HepG2 (cell line): ENCODE results near the gene CHST11. TPM values are rescaled to one million over a fixed set of nuclear protein-coding genes. Genes with fewer than 3 reads are reported as not detected.

Experiments
- ATAC-seq: fragments of 200-7000 bp; cut with Tn5 transposase; 3 replicates; pipeline ENCODE4 v1.9.1; 2020; ENCODE audit warnings: mild to moderate bottlenecking, moderate library complexity
- BruUV-seq: library from RNA; stranded (reverse); fragments of 400-500 nt; replicated peaks from 2 replicates; lab custom pipeline; 2021; lab: Mats Ljungman, UMichigan
- CTCF ChIA-PET: fragments of 300-600 bp; formaldehyde crosslinking; extraction: SDS; loops from one replicate; lab custom pipeline; 2021; ENCODE audit warnings: low total read pairs, inconsistent platforms, low intra/inter-chr PET ratio; lab: Yijun Ruan, JAX
- POLR2A ChIA-PET: fragments of 350-600 bp; sonication (Branson Sonifier 250); formaldehyde crosslinking; loops from one replicate; lab custom pipeline; 2020; ENCODE audit warnings: antibody characterized with exemption, inconsistent platforms; lab: Yijun Ruan, JAX
- DNase-seq: peaks from one replicate; pipeline ENCODE4 v3.0.0-alpha.2; 2015; ENCODE audit warnings: low spot score
- FAIRE-seq: peaks from 3 replicates; lab custom pipeline; 2011; peaks lifted over from hg19 to GRCh38; lab: Jason Lieb, UNC
- H2AFZ ChIP-seq: one replicate; pipeline ENCODE4 v1.6.1; 2011; ENCODE audit warnings: low read length, inconsistent platforms
- H3K27ac ChIP-seq: fragments of 300-600 bp; 3 replicates; pipeline ENCODE4 v1.8.0; 2011; ENCODE audit warnings: mixed run types, mild to moderate bottlenecking, mixed read lengths, low read length, inconsistent platforms; ENCODE audit not compliant: insufficient read depth; ENCODE audit errors: extremely low read length
- H3K27me3 ChIP-seq, 2 experiments: fragments of 200-600 bp in 1 of 2; 2 replicates in 1 of 2; 3 replicates in 1 of 2; pipeline versions ENCODE4 v1.6.0 to v1.8.0; 2011; ENCODE audit warnings: low read length in 2 of 2, mild to moderate bottlenecking in 2 of 2, moderate library complexity in 2 of 2, inconsistent platforms in 1 of 2; ENCODE audit not compliant: insufficient read depth in 2 of 2, control insufficient read depth in 1 of 2
- H3K36me3 ChIP-seq, 2 experiments: fragments of 200-600 bp in 1 of 2; replicated peaks in 1 of 2; 2 replicates in 1 of 2; 3 replicates in 1 of 2; pipeline versions ENCODE4 v1.5.1 to v1.8.0; 2011; ENCODE audit warnings: low read length in 2 of 2, inconsistent platforms in 1 of 2; ENCODE audit not compliant: insufficient read depth in 2 of 2, control insufficient read depth in 1 of 2
- H3K4me1 ChIP-seq: 2 replicates; pipeline ENCODE4 v1.5.1; 2012; ENCODE audit warnings: low read length, inconsistent platforms; ENCODE audit not compliant: insufficient read depth
- H3K4me2 ChIP-seq: 2 replicates; pipeline ENCODE4 v1.6.0; 2011; ENCODE audit warnings: low read depth, low read length, inconsistent platforms
- H3K4me3 ChIP-seq, 3 experiments: fragments of 200-600 bp in 1 of 3; sonication (generic), shearing (Covaris generic) in 1 of 3; replicated peaks in 1 of 3; 2 replicates each; pipeline ENCODE4 v1.5.1; 2011 to 2016; ENCODE audit warnings: low read length in 3 of 3, inconsistent platforms in 2 of 3, low read depth in 2 of 3, mild to moderate bottlenecking in 2 of 3, control low read depth in 1 of 3, mixed read lengths in 1 of 3; ENCODE audit not compliant: insufficient read depth in 1 of 3
- H3K79me2 ChIP-seq: one replicate; pipeline ENCODE4 v1.6.1; 2011; ENCODE audit warnings: low read length, inconsistent platforms; ENCODE audit not compliant: insufficient read depth
- H3K9ac ChIP-seq: 2 replicates; pipeline ENCODE4 v1.6.0; 2011; ENCODE audit warnings: mild to moderate bottlenecking, low read depth, low read length, inconsistent platforms; ENCODE audit not compliant: insufficient read depth
- H3K9me3 ChIP-seq: 2 replicates; pipeline ENCODE4 v1.5.1; 2012; ENCODE audit warnings: mild to moderate bottlenecking, low read length
- H4K20me1 ChIP-seq: 2 replicates; pipeline ENCODE4 v1.6.0; 2011; ENCODE audit warnings: inconsistent platforms, mild to moderate bottlenecking, low read length, moderate library complexity; ENCODE audit not compliant: insufficient read depth
- MAFF ChIP-seq: IDR thresholded peaks from 2 replicates; pipeline ENCODE4 v1.6.1; 2011; ENCODE audit warnings: low read depth, low read length, improper control_type of control experiment
- MAFK ChIP-seq, 2 experiments: IDR thresholded peaks in 1 of 2; conservative IDR thresholded peaks in 1 of 2; 2 replicates each; pipeline ENCODE4 v1.6.1; 2011; ENCODE audit warnings: improper control_type of control experiment in 2 of 2, low read length in 2 of 2
- TBP ChIP-seq: sonication (generic); formaldehyde crosslinking; IDR thresholded peaks from 2 replicates; pipeline ENCODE4 v1.5.0; 2020; ENCODE audit warnings: missing genetic modification reagents
- ZFYVE20 ChIP-seq: sonication (generic); formaldehyde crosslinking; IDR thresholded peaks from 2 replicates; pipeline ENCODE4 v1.8.0; 2023; ENCODE audit warnings: low read depth, mild to moderate bottlenecking, moderate library complexity, missing genetic modification reagents, borderline replicate concordance
- WGBS: methylation state at CpG from one replicate; pipeline ENCODE4 v1.1.6; 2017; ENCODE audit warnings: low lambda C conversion rate; 5-methylcytosine and 5-hydroxymethylcytosine counted together
- in situ Hi-C: cut with HindIII; loops from 2 replicates; pipeline ENCODE4 v1.10.0; 2017; ENCODE audit warnings: low pct_unique_long_range_greater_than_20kb; ENCODE audit not compliant: extremely low pct_ligation_motif_present
- intact Hi-C: fragments of 100-400 bp; cut with micrococcal nuclease; formaldehyde crosslinking; loops from one replicate; pipeline ENCODE4 v1.10.0; 2022; ENCODE audit not compliant: unreplicated experiment
- polyA plus RNA-seq, 8 experiments: library from polyadenylated mRNA; depleted of rRNA in 3 of 8; stranded (reverse) in 7 of 8; unstranded in 1 of 8; fragments of >200 nt; fragmentation: Illumina TruSeq in 4 of 8; extraction: Trizol in 4 of 8; gene quantifications; 2 replicates each; pipeline versions ENCODE4 v1.2.1 to v1.2.3, GENCODE V29; 2011 to 2016; ENCODE audit warnings: low read depth in 4 of 8, missing spikeins in 1 of 8, mixed read lengths in 1 of 8; ENCODE audit not compliant: insufficient read depth in 1 of 8
- total RNA-seq, 5 experiments: library from RNA; depleted of rRNA; stranded (reverse); fragments of >200 nt; fragmentation: Illumina TruSeq; extraction: Trizol; gene quantifications; 2 replicates each; pipeline ENCODE4 v1.2.3, GENCODE V29; 2016; ENCODE audit warnings: low read depth in 1 of 5

The CHST11 gene
- total and polyA plus RNA-seq, 2 of the 13 experiments (the other 11 are each of a cell fraction or from before 2014, with no cell fraction given), result 0.15 TPM; not detected in 1

GRCh38 chr12:104694161-104694560, 237.4 kb downstream of the CHST11 start:
- H3K36me3 ChIP-seq, result no peaks in the 10 kb centered on the region
- CTCF ChIA-PET, result no interaction called here
- no peak overlapping the region for H3K27ac ChIP-seq
- H3K4me2 ChIP-seq, result no peak overlapping the region
- H3K27me3 ChIP-seq, result peaks cover 3 to 4% of the 10 kb centered on the region in 2 experiments; a peak in 3 of 5 replicates
- H2AFZ ChIP-seq, result no peak overlapping the region
- in situ Hi-C loops, result no loop called here
- intact Hi-C loops, result no loop called here
- TF ChIP-seq MAFK (conservative IDR thresholded peaks at IDR 0.05 in 1 of 2, IDR thresholded peaks at IDR 0.05 in 1 of 2; ENCODE audit: low read length in 2 of 2) (peak in 1 of 2 experiments; percentile 22; a peak in 1 of 4 replicates), MAFF (0 out of 2 replicates have a peak, but pooled peaks have one; percentile 6), ZFYVE20 (no peak)
- DNase-seq, result no peak
- H3K79me2 ChIP-seq, result no peaks in the 10 kb centered on the region
- no peak overlapping the region for H3K4me3 ChIP-seq
- no peaks in the 10 kb centered on the region for H3K9me3 ChIP-seq
- FAIRE-seq, result no peak
- no TSS peak for BruUV-seq
- WGBS, result 0% methylated on average over 3 of the region's 4 CpGs
- H4K20me1 ChIP-seq, result no peaks in the 10 kb centered on the region
- H3K4me1 ChIP-seq, result no peaks in the 10 kb centered on the region
- no peak for ATAC-seq
- POLR2A ChIA-PET, result no interaction called here
- H3K9ac ChIP-seq, result no peak overlapping the region

DNA sequence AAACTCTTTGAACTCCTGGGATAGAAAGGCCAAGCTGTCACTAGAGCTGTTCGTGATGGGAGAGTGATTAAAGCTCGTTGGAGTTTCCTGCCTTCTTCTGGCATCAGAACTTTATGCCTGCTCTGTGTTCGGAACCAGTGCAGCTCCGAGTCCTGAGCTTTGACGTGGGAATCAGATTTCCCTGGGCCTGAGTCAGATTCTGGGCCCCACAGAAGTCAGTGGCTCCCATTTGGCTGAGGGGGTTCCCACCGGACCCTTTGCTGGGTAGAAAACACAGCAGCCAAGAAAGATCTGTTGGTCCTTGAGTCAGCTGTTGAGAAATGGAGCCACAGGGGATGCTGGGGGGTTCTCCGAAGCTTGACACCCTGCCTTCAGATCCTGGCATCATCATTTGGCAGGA, 238.0 kb downstream of the CHST11 start:
- no peak for FAIRE-seq
- no peak overlapping the region for H3K4me2 ChIP-seq
- H3K4me1 ChIP-seq, result no peaks in the 10 kb centered on the region
- intact Hi-C loops (no loop called here), in situ Hi-C loops (no loop called here)
- H3K36me3 ChIP-seq, result no peaks in the 10 kb centered on the region
- POLR2A ChIA-PET, result no interaction called here
- WGBS, result 10% methylated on average over 2 of the region's 7 CpGs
- H3K27ac ChIP-seq, result no peak overlapping the region
- H3K79me2 ChIP-seq, result no peaks in the 10 kb centered on the region
- ATAC-seq, result no peak
- H3K9me3 ChIP-seq, result no peaks in the 10 kb centered on the region
- peaks cover 2 to 5% of the 10 kb centered on the region in 2 experiments; a peak in 3 of 5 replicates for H3K27me3 ChIP-seq
- no TSS peak for BruUV-seq
- no peak overlapping the region for H3K9ac ChIP-seq
- CTCF ChIA-PET, result no interaction called here
- H2AFZ ChIP-seq, result no peak overlapping the region
- TF ChIP-seq TBP (CRISPR knock-in tag), result no peak
- no peak overlapping the region for H3K4me3 ChIP-seq
- no peak for DNase-seq
- no peaks in the 10 kb centered on the region for H4K20me1 ChIP-seq
